Measurements from ENCODE around the gene NALF2.

NALF2 gene

GRCh38 chrX:69524781-69525363 is 20.7 kb downstream of the NALF2 start:
- H3K4me1 ChIP-seq (ENCODE audit: control insufficient read depth, insufficient read depth, low read length): peaks cover 3% of the 10 kb centered on the region
- no peaks in the 10 kb centered on the region for H3K9me3 ChIP-seq (ENCODE audit: control insufficient read depth, low read length)
- H3K4me3 ChIP-seq (ENCODE audit: insufficient read depth, low read depth, low read length): no peak overlapping the region
- H3K27ac ChIP-seq (ENCODE audit: insufficient read depth, low read depth, low read length, poor library complexity, severe bottlenecking): no peak overlapping the region
- WGBS, 2 experiments: 87 to 89% methylated on average over 5 of the region's 7 CpGs
- H3K27me3 ChIP-seq (ENCODE audit: control insufficient read depth, insufficient read depth, low read length, poor library complexity, severe bottlenecking): no peaks in the 10 kb centered on the region
- no peaks in the 10 kb centered on the region for H3K36me3 ChIP-seq (ENCODE audit: control insufficient read depth, insufficient read depth, low read length)

GRCh38 chrX:69530306-69530705 is 26.2 kb downstream of the NALF2 start:
- 91 to 97% methylated on average over 7 of the region's 7 CpGs for WGBS, 2 experiments
- Histone ChIP-seq H3K27me3 (ENCODE audit: control insufficient read depth, insufficient read depth, low read length, poor library complexity, severe bottlenecking) (no peaks in the 10 kb centered on the region), H3K4me1 (ENCODE audit: control insufficient read depth, insufficient read depth, low read length) (no peaks in the 10 kb centered on the region), H3K4me3 (ENCODE audit: insufficient read depth, low read depth, low read length) (no peak overlapping the region), H3K27ac (ENCODE audit: insufficient read depth, low read depth, low read length, poor library complexity, severe bottlenecking) (no peak overlapping the region), H3K9me3 (ENCODE audit: control insufficient read depth, low read length) (no peaks in the 10 kb centered on the region), H3K36me3 (ENCODE audit: control insufficient read depth, insufficient read depth, low read length) (no peaks in the 10 kb centered on the region)

GRCh38 chrX:69531031-69531755 is 27.1 kb downstream of the NALF2 start:
- no peak overlapping the region for H3K4me3 ChIP-seq (ENCODE audit: insufficient read depth, low read depth, low read length)
- 88 to 95% methylated on average over 7 to 8 of the region's 8 CpGs for WGBS, 2 experiments
- no peaks in the 10 kb centered on the region for H3K36me3 ChIP-seq (ENCODE audit: control insufficient read depth, insufficient read depth, low read length)
- no peaks in the 10 kb centered on the region for H3K9me3 ChIP-seq (ENCODE audit: control insufficient read depth, low read length)
- H3K27me3 ChIP-seq (ENCODE audit: control insufficient read depth, insufficient read depth, low read length, poor library complexity, severe bottlenecking): no peaks in the 10 kb centered on the region
- no peaks in the 10 kb centered on the region for H3K4me1 ChIP-seq (ENCODE audit: control insufficient read depth, insufficient read depth, low read length)
- H3K27ac ChIP-seq (ENCODE audit: insufficient read depth, low read depth, low read length, poor library complexity, severe bottlenecking): no peak overlapping the region

- Histone ChIP-seq H3K9me3 (ENCODE audit: control insufficient read depth, low read length) (no peaks in the 10 kb centered on the region), H3K27me3 (ENCODE audit: control insufficient read depth, insufficient read depth, low read length, poor library complexity, severe bottlenecking) (no peaks in the 10 kb centered on the region)
- 87 to 97% methylated on average over 2 of the region's 2 CpGs for WGBS, 2 experiments
Measured at GRCh38 chrX:69535661-69536060, 31.5 kb downstream of the NALF2 start.

GRCh38 chrX:69538321-69538876 is 34.3 kb downstream of the NALF2 start:
- Histone ChIP-seq H3K9me3 (ENCODE audit: control insufficient read depth, low read length) (no peaks in the 10 kb centered on the region), H3K4me3 (ENCODE audit: insufficient read depth, low read depth, low read length) (peak overlapping the region; percentile 23), H3K27ac (ENCODE audit: insufficient read depth, low read depth, low read length, poor library complexity, severe bottlenecking) (no peak overlapping the region), H3K27me3 (ENCODE audit: control insufficient read depth, insufficient read depth, low read length, poor library complexity, severe bottlenecking) (no peaks in the 10 kb centered on the region), H3K36me3 (ENCODE audit: control insufficient read depth, insufficient read depth, low read length) (no peaks in the 10 kb centered on the region), H3K4me1 (ENCODE audit: control insufficient read depth, insufficient read depth, low read length) (no peaks in the 10 kb centered on the region)
- WGBS, 2 experiments: 4% methylated on average over 45 of the region's 45 CpGs

More at GRCh38 chrX:69535661-69536060, 31.5 kb downstream of the NALF2 start:
- no peaks in the 10 kb centered on the region for H3K4me1 ChIP-seq (ENCODE audit: control insufficient read depth, insufficient read depth, low read length)
- no peak overlapping the region for H3K4me3 ChIP-seq (ENCODE audit: insufficient read depth, low read depth, low read length)
- H3K36me3 ChIP-seq (ENCODE audit: control insufficient read depth, insufficient read depth, low read length): no peaks in the 10 kb centered on the region
- H3K27ac ChIP-seq (ENCODE audit: insufficient read depth, low read depth, low read length, poor library complexity, severe bottlenecking): no peak overlapping the region

- H3K27ac ChIP-seq (ENCODE audit: insufficient read depth, low read depth, low read length, poor library complexity, severe bottlenecking): no peak overlapping the region
- WGBS, 2 experiments: 48 to 70% methylated on average over 3 to 4 of the region's 4 CpGs
- no peaks in the 10 kb centered on the region for H3K9me3 ChIP-seq (ENCODE audit: control insufficient read depth, low read length)
- no peaks in the 10 kb centered on the region for H3K36me3 ChIP-seq (ENCODE audit: control insufficient read depth, insufficient read depth, low read length)
- no peaks in the 10 kb centered on the region for H3K4me1 ChIP-seq (ENCODE audit: control insufficient read depth, insufficient read depth, low read length)
- no peaks in the 10 kb centered on the region for H3K27me3 ChIP-seq (ENCODE audit: control insufficient read depth, insufficient read depth, low read length, poor library complexity, severe bottlenecking)
- H3K4me3 ChIP-seq (ENCODE audit: insufficient read depth, low read depth, low read length): no peak overlapping the region
Measured at GRCh38 chrX:69539437-69539836, 35.3 kb downstream of the NALF2 start.

- H3K36me3 ChIP-seq (ENCODE audit: control insufficient read depth, insufficient read depth, low read length): no peaks in the 10 kb centered on the region
- 92 to 94% methylated on average over 3 of the region's 3 CpGs for WGBS, 2 experiments
- no peaks in the 10 kb centered on the region for H3K9me3 ChIP-seq (ENCODE audit: control insufficient read depth, low read length)
- H3K4me3 ChIP-seq (ENCODE audit: insufficient read depth, low read depth, low read length): no peak overlapping the region
- no peaks in the 10 kb centered on the region for H3K27me3 ChIP-seq (ENCODE audit: control insufficient read depth, insufficient read depth, low read length, poor library complexity, severe bottlenecking)
- no peaks in the 10 kb centered on the region for H3K4me1 ChIP-seq (ENCODE audit: control insufficient read depth, insufficient read depth, low read length)
- no peak overlapping the region for H3K27ac ChIP-seq (ENCODE audit: insufficient read depth, low read depth, low read length, poor library complexity, severe bottlenecking)
Measured at GRCh38 chrX:69541956-69542355, 37.8 kb downstream of the NALF2 start.

GRCh38 chrX:69543572-69543971 is 39.4 kb downstream of the NALF2 start:
- no peaks in the 10 kb centered on the region for H3K36me3 ChIP-seq (ENCODE audit: control insufficient read depth, insufficient read depth, low read length)
- H3K4me1 ChIP-seq (ENCODE audit: control insufficient read depth, insufficient read depth, low read length): no peaks in the 10 kb centered on the region
- WGBS, 2 experiments: 52 to 58% methylated on average over 3 of the region's 3 CpGs
- no peaks in the 10 kb centered on the region for H3K27me3 ChIP-seq (ENCODE audit: control insufficient read depth, insufficient read depth, low read length, poor library complexity, severe bottlenecking)
- no peak overlapping the region for H3K27ac ChIP-seq (ENCODE audit: insufficient read depth, low read depth, low read length, poor library complexity, severe bottlenecking)
- H3K4me3 ChIP-seq (ENCODE audit: insufficient read depth, low read depth, low read length): no peak overlapping the region
- H3K9me3 ChIP-seq (ENCODE audit: control insufficient read depth, low read length): no peaks in the 10 kb centered on the region

GRCh38 chrX:69546417-69546816 is 42.3 kb downstream of the NALF2 start:
- Histone ChIP-seq H3K9me3 (ENCODE audit: control insufficient read depth, low read length) (no peaks in the 10 kb centered on the region), H3K27me3 (ENCODE audit: control insufficient read depth, insufficient read depth, low read length, poor library complexity, severe bottlenecking) (no peaks in the 10 kb centered on the region), H3K36me3 (ENCODE audit: control insufficient read depth, insufficient read depth, low read length) (no peaks in the 10 kb centered on the region), H3K27ac (ENCODE audit: insufficient read depth, low read depth, low read length, poor library complexity, severe bottlenecking) (no peak overlapping the region), H3K4me1 (ENCODE audit: control insufficient read depth, insufficient read depth, low read length) (no peaks in the 10 kb centered on the region), H3K4me3 (ENCODE audit: insufficient read depth, low read depth, low read length) (no peak overlapping the region)
- 86 to 93% methylated on average over 8 of the region's 8 CpGs for WGBS, 2 experiments

- no peak overlapping the region for H3K4me3 ChIP-seq (ENCODE audit: insufficient read depth, low read depth, low read length)
- H3K27me3 ChIP-seq (ENCODE audit: control insufficient read depth, insufficient read depth, low read length, poor library complexity, severe bottlenecking): no peaks in the 10 kb centered on the region
- H3K4me1 ChIP-seq (ENCODE audit: control insufficient read depth, insufficient read depth, low read length): no peaks in the 10 kb centered on the region
- H3K36me3 ChIP-seq (ENCODE audit: control insufficient read depth, insufficient read depth, low read length): no peaks in the 10 kb centered on the region
- WGBS, 2 experiments: 94 to 96% methylated on average over 5 of the region's 5 CpGs
- no peaks in the 10 kb centered on the region for H3K9me3 ChIP-seq (ENCODE audit: control insufficient read depth, low read length)
- no peak overlapping the region for H3K27ac ChIP-seq (ENCODE audit: insufficient read depth, low read depth, low read length, poor library complexity, severe bottlenecking)
Measured at GRCh38 chrX:69546978-69547377, 42.9 kb downstream of the NALF2 start.
